DND-41 (cell line): Measurements from ENCODE around the gene MAP2.

Experiments used
- ATAC-seq: fragments of 200-7000 bp; cut with Tn5 transposase; 3 replicates; pipeline ENCODE4 v1.9.1; 2021; ENCODE audit warnings: low read depth; ENCODE audit not compliant: insufficient read depth
- DNase-seq: peaks from one replicate; pipeline ENCODE4 v3.0.0-alpha.2; 2020
- H2AFZ ChIP-seq: 2 replicates; pipeline ENCODE4 v1.6.0; 2012; ENCODE audit warnings: low read depth, low read length
- H3K27ac ChIP-seq: 2 replicates; pipeline ENCODE4 v1.5.1; 2012; ENCODE audit warnings: low read length, inconsistent platforms
- H3K27me3 ChIP-seq: fragments of 200-600 bp; sonication (generic); 2 replicates; pipeline ENCODE4 v1.6.0; 2012; ENCODE audit warnings: low read length, mild to moderate bottlenecking, inconsistent platforms; ENCODE audit not compliant: insufficient read depth, poor library complexity
- H3K36me3 ChIP-seq: 2 replicates; pipeline ENCODE4 v1.5.1; 2012; ENCODE audit warnings: low read length, inconsistent platforms; ENCODE audit not compliant: insufficient read depth
- H3K4me1 ChIP-seq: 2 replicates; pipeline ENCODE4 v1.5.1; 2012; ENCODE audit warnings: mild to moderate bottlenecking, low read length; ENCODE audit not compliant: insufficient read depth
- H3K4me2 ChIP-seq: 2 replicates; pipeline ENCODE4 v1.6.0; 2012; ENCODE audit warnings: mild to moderate bottlenecking, moderate library complexity, low read length, inconsistent platforms; ENCODE audit not compliant: insufficient read depth
- H3K4me3 ChIP-seq, 2 experiments: fragments of 200-600 bp in 1 of 2; shearing (Covaris generic) in 1 of 2; 2 replicates each; pipeline ENCODE4 v1.5.1; 2012 to 2016; ENCODE audit warnings: inconsistent platforms in 2 of 2, low read length in 2 of 2, mild to moderate bottlenecking in 2 of 2, low read depth in 1 of 2, moderate library complexity in 1 of 2
- H3K79me2 ChIP-seq: 2 replicates; pipeline ENCODE4 v1.6.0; 2012; ENCODE audit warnings: low read length, inconsistent platforms; ENCODE audit not compliant: insufficient read depth
- H3K9ac ChIP-seq: 2 replicates; pipeline ENCODE4 v1.6.0; 2012; ENCODE audit warnings: low read depth, mild to moderate bottlenecking, inconsistent platforms, low read length, moderate library complexity
- H3K9me3 ChIP-seq: 2 replicates; pipeline ENCODE4 v1.5.1; 2012; ENCODE audit warnings: low read length, moderate library complexity, mild to moderate bottlenecking, inconsistent platforms; ENCODE audit not compliant: insufficient read depth, severe bottlenecking
- H4K20me1 ChIP-seq: 2 replicates; pipeline ENCODE4 v1.6.0; 2012; ENCODE audit warnings: low read length; ENCODE audit not compliant: insufficient read depth
- EZH2 ChIP-seq: IDR thresholded peaks from 3 replicates; pipeline ENCODE4 v1.6.1; 2012; ENCODE audit warnings: borderline replicate concordance, low read depth, mild to moderate bottlenecking, moderate library complexity, low read length, inconsistent platforms; ENCODE audit not compliant: severe bottlenecking
- TF ChIP-seq, protein P1 (sequence below): IDR thresholded peaks from 2 replicates; pipeline ENCODE4 v1.5.1; 2012; ENCODE audit warnings: borderline replicate concordance, low read length, moderate library complexity, mild to moderate bottlenecking; ENCODE audit not compliant: poor library complexity, severe bottlenecking; ENCODE audit errors: extremely low read depth

The MAP2 gene

DNA sequence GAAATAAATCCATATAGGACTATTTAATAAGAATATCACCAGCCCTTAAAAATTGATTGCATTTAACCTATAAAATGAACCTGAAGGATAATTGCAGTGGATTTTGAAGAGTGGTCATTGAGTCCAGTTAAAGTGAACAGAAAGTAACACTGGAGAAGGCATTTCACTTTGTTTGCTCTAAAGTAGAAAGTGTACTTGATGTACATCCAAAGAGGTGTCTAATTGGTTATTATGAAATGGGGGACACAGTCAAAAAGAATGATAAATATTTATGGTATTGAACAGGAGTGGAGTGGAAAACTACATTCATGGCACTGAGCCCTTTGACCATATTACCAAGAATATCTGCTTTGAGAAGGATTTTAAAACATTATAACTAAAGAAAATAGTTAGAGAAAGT lies 28.2 kb upstream of the MAP2 start:
- Histone ChIP-seq H3K4me3 (no peak overlapping the region), H3K9ac (no peak overlapping the region), H3K9me3 (no peaks in the 10 kb centered on the region), H3K27me3 (no peaks in the 10 kb centered on the region), H3K79me2 (no peaks in the 10 kb centered on the region), H3K4me1 (no peaks in the 10 kb centered on the region), H2AFZ (no peak overlapping the region), H3K36me3 (no peaks in the 10 kb centered on the region), H3K4me2 (no peak overlapping the region), H4K20me1 (no peaks in the 10 kb centered on the region), H3K27ac (no peak overlapping the region)
- TF ChIP-seq, protein P1, sequence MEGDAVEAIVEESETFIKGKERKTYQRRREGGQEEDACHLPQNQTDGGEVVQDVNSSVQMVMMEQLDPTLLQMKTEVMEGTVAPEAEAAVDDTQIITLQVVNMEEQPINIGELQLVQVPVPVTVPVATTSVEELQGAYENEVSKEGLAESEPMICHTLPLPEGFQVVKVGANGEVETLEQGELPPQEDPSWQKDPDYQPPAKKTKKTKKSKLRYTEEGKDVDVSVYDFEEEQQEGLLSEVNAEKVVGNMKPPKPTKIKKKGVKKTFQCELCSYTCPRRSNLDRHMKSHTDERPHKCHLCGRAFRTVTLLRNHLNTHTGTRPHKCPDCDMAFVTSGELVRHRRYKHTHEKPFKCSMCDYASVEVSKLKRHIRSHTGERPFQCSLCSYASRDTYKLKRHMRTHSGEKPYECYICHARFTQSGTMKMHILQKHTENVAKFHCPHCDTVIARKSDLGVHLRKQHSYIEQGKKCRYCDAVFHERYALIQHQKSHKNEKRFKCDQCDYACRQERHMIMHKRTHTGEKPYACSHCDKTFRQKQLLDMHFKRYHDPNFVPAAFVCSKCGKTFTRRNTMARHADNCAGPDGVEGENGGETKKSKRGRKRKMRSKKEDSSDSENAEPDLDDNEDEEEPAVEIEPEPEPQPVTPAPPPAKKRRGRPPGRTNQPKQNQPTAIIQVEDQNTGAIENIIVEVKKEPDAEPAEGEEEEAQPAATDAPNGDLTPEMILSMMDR: no peak
- TF ChIP-seq EZH2: no peak
- no peak for ATAC-seq
- no peak for DNase-seq

- no peak overlapping the region for H3K9ac ChIP-seq
- no peak for ATAC-seq
- H3K4me2 ChIP-seq: no peak overlapping the region
- H3K79me2 ChIP-seq: no peaks in the 10 kb centered on the region
- H3K4me3 ChIP-seq: no peak overlapping the region
- H4K20me1 ChIP-seq: no peaks in the 10 kb centered on the region
- H3K27me3 ChIP-seq: no peaks in the 10 kb centered on the region
- H3K4me1 ChIP-seq: no peaks in the 10 kb centered on the region
- no peak overlapping the region for H3K27ac ChIP-seq
- TF ChIP-seq, protein P1: no peak
- TF ChIP-seq EZH2: no peak
- H2AFZ ChIP-seq: no peak overlapping the region
- no peaks in the 10 kb centered on the region for H3K36me3 ChIP-seq
- no peak for DNase-seq
- H3K9me3 ChIP-seq: no peaks in the 10 kb centered on the region
These were observed 25.4 kb upstream of the MAP2 start for GRCh38 chr2:209398463-209398862.

DNA sequence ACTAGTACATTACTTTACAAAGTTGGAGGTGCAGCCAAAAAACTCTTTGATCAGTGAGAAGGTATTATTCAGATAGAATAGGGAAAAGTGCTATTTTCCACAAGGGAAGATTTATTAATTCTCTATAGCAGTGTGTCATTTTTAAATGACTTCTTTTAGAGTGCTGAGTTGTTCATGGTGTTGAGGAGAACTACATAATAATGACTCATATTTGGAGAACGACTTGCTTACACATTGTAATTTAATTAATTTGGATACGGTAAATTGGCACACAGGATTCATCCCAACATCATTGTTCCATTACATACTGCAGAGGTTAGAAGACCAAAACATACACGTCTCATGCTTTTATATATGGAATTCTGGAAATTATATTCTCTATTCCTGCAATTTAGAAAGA lies 22.1 kb upstream of the MAP2 start:
- Histone ChIP-seq H3K4me1 (no peaks in the 10 kb centered on the region), H3K9ac (no peak overlapping the region), H3K4me3 (no peak overlapping the region), H3K9me3 (no peaks in the 10 kb centered on the region), H3K36me3 (no peaks in the 10 kb centered on the region), H3K4me2 (no peak overlapping the region), H2AFZ (no peak overlapping the region), H3K27me3 (no peaks in the 10 kb centered on the region), H4K20me1 (no peaks in the 10 kb centered on the region), H3K79me2 (no peaks in the 10 kb centered on the region), H3K27ac (no peak overlapping the region)
- no peak for TF ChIP-seq EZH2
- TF ChIP-seq, protein P1: no peak
- ATAC-seq: no peak
- DNase-seq: no peak

DNA sequence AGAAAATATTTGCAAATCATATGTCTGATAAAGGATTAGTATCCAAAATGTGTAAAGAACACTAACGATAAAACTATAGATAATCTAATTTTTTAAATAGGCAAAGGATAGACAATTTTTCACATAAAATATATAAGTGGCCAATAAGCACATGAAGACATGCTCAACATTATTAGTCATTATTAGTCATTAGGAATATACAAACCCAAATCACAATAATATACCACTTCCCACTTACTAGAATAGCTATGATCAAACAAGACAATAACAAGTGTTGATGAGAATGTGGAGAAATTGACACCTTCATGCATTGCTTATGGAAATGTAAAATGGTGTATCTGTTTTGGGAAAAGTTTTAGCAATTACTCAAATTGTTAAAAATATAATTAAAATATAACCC lies 12.6 kb upstream of the MAP2 start:
- no peak overlapping the region for H3K27ac ChIP-seq
- TF ChIP-seq EZH2: no peak
- TF ChIP-seq, protein P1: no peak
- no peak overlapping the region for H3K4me3 ChIP-seq
- no peaks in the 10 kb centered on the region for H3K4me1 ChIP-seq
- H3K9ac ChIP-seq: no peak overlapping the region
- H2AFZ ChIP-seq: no peak overlapping the region
- H3K27me3 ChIP-seq: no peaks in the 10 kb centered on the region
- H3K79me2 ChIP-seq: no peaks in the 10 kb centered on the region
- H3K4me2 ChIP-seq: no peak overlapping the region
- H4K20me1 ChIP-seq: no peaks in the 10 kb centered on the region
- DNase-seq: no peak
- H3K9me3 ChIP-seq: peaks cover 4% of the 10 kb centered on the region
- no peaks in the 10 kb centered on the region for H3K36me3 ChIP-seq
- no peak for ATAC-seq
